AG10803 (cell line): ENCODE results near the gene WASL.
A peak's percentile ranks its signal among the peaks of the same experiment; 100 is the strongest.
"Not testable (repeated sequence)": the region's sequence is repeated elsewhere in the genome, so short reads cannot be mapped to it uniquely, and the experiment has no call there.

Experiments used
- DNase-seq: peaks from one replicate; pipeline ENCODE4 v3.0.0; 2010; ENCODE audit warnings: low read depth
- H3K4me3 ChIP-seq: 2 replicates; pipeline ENCODE4 v1.5.1; 2011; ENCODE audit warnings: mild to moderate bottlenecking, low read length, control low read depth
- TF ChIP-seq, protein P1 (sequence below): conservative IDR thresholded peaks from 2 replicates; pipeline ENCODE4 v1.5.1; 2011; ENCODE audit warnings: mild to moderate bottlenecking, low read length, control low read depth, inconsistent platforms

WASL gene

DNA sequence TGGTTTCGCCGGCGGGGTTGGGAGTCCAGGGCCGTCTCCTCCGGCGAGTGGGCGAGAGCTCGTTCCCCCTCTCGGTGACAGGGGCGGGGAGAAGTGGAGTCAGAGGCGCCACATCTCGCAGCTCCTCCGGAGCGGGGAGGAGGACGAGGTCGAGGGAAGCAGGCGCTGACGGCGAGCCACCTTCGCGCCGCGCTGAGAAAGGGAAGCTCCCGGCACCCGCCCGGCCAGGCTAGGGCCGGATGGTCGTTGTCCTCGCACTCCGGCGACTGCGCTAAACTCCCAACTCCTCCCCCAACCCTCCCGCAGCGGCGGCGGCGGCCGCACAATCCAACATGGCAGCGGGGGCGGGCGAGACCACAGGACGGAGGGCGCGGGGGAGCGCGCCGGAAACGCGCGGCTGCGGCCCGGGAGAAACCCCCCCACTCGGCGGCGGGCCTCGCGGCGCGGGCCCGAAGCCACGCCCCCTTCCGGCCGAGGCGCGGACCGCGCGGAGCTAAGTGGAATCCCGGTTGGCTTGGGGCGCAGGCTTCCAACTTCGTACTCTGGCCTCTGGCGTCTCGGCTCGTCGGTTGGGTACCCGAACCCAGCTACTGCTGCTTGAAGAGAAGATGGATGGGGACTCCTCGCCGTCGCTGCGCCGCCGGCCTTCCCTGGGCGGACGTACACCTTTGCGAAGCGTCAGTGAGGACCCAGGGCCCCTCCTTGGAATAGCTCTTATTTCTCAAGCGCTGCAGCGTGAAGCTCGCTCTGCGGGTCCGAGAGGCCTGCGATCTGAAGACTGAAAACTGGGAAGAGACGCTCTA lies at the start of gene WASL:
Gene WASL (minus strand): TSS at position 270 of the 803 bp plus-strand sequence. CDS start 269 bp downstream, at position 1.
- TF ChIP-seq, protein P1, sequence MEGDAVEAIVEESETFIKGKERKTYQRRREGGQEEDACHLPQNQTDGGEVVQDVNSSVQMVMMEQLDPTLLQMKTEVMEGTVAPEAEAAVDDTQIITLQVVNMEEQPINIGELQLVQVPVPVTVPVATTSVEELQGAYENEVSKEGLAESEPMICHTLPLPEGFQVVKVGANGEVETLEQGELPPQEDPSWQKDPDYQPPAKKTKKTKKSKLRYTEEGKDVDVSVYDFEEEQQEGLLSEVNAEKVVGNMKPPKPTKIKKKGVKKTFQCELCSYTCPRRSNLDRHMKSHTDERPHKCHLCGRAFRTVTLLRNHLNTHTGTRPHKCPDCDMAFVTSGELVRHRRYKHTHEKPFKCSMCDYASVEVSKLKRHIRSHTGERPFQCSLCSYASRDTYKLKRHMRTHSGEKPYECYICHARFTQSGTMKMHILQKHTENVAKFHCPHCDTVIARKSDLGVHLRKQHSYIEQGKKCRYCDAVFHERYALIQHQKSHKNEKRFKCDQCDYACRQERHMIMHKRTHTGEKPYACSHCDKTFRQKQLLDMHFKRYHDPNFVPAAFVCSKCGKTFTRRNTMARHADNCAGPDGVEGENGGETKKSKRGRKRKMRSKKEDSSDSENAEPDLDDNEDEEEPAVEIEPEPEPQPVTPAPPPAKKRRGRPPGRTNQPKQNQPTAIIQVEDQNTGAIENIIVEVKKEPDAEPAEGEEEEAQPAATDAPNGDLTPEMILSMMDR, result no peak
- peak; percentile 91 for DNase-seq
- H3K4me3 ChIP-seq, result peak within 1 kb of the TSS; percentile 85

GRCh38 chr7:123797673-123798531 lies 49.1 kb upstream of the WASL start:
- peak; percentile 67 for DNase-seq
- no peak overlapping the region for H3K4me3 ChIP-seq
- TF ChIP-seq, protein P1, result peak; percentile 55

- H3K4me3 ChIP-seq, result no peak overlapping the region
- DNase-seq, result no peak
- TF ChIP-seq, protein P1, result no peak
Measured at GRCh38 chr7:123796568-123796967, 47.8 kb upstream of the WASL start.

GRCh38 chr7:123795917-123796316 lies 47.1 kb upstream of the WASL start:
- TF ChIP-seq, protein P1, result no peak
- no peak for DNase-seq
- no peak overlapping the region for H3K4me3 ChIP-seq

DNA sequence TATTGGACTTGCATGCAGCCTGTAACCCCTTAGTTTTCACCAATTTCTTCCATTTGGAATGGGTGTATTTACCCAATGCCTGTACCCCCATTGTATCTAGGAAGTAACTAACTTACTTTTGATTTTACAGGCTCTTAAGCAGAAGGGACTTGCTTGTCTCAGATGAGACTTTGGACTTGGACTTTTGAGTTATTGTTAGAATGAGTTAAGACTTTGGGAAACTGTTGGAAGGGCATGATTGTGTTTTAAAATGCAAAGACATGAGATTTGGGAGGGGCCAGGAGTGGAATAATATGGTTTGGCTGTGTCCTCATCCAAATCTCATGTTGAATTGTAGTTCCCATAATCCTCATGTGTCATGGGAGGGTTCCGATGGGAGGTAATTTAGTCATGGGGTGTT lies 46.3 kb upstream of the WASL start:
- not testable (repeated sequence) for H3K4me3 ChIP-seq, DNase-seq

GRCh38 chr7:123792547-123792946 lies 43.7 kb upstream of the WASL start:
- DNase-seq, result no peak
- H3K4me3 ChIP-seq, result no peak overlapping the region
- TF ChIP-seq, protein P1, result no peak

GRCh38 chr7:123791001-123791400 lies 42.2 kb upstream of the WASL start:
- H3K4me3 ChIP-seq, result no peak overlapping the region
- no peak for DNase-seq
- TF ChIP-seq, protein P1, result no peak
